KG1 (cell line): ENCODE data around the gene GPRASP1.

Experiments
- DNase-seq: peaks from one replicate; lab custom pipeline; 2025; lab: John Stamatoyannopoulos, UW

Gene GPRASP1

DNA sequence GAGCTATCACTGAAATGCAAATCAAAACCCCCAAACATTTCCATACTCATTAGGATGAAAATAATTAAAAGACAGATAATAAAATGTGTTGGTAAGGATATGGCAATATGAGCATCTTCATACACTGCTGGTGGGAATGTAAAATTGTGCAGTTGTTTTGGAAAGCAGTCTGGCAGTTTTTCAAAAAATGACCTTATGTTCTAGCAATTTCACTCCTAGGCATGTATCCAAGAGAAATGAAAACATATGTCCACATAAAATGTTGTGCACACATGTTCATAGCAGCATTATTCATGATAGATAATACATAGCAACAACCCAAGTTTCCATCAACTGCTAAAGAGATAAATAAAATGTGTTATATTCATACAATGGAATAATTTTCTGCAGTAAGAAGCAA, 46.2 kb downstream of the GPRASP1 start:
- DNase-seq, result no peak
